HG03354 (cell line): ENCODE results near the gene SEMA5A.
"Not testable (repeated sequence)": the region's sequence is repeated elsewhere in the genome, so short reads cannot be mapped to it uniquely, and the experiment has no call there.

ENCODE experiments used
- ATAC-seq: cut with Tn5 transposase; IDR thresholded peaks from one replicate; pipeline ENCODE4 v1.9.1; 2021; ENCODE audit warnings: mild to moderate bottlenecking; ENCODE audit not compliant: unreplicated experiment, poor library complexity, severe bottlenecking

SEMA5A gene

GRCh38 chr5:9380109-9380508, 165.8 kb downstream of the SEMA5A start:
- no peak for ATAC-seq

GRCh38 chr5:9376363-9377117, 169.3 kb downstream of the SEMA5A start:
- no peak for ATAC-seq

- no peak for ATAC-seq
Observed at GRCh38 chr5:9375756-9376155, 170.1 kb downstream of the SEMA5A start.

- no peak for ATAC-seq
Observed at GRCh38 chr5:9374025-9374424, 171.8 kb downstream of the SEMA5A start.

- ATAC-seq = no peak
Observed at GRCh38 chr5:9373571-9373970, 172.3 kb downstream of the SEMA5A start.

- no peak for ATAC-seq
Observed at GRCh38 chr5:9370256-9370655, 175.6 kb downstream of the SEMA5A start.

- ATAC-seq = no peak
Observed at GRCh38 chr5:9365512-9365911, 180.4 kb downstream of the SEMA5A start.

GRCh38 chr5:9363449-9363848, 182.4 kb downstream of the SEMA5A start:
- ATAC-seq = no peak

- peak; percentile 45 for ATAC-seq
Observed at GRCh38 chr5:9363026-9363425, 182.8 kb downstream of the SEMA5A start.

GRCh38 chr5:9362600-9362999, 183.3 kb downstream of the SEMA5A start:
- peak; percentile 42 for ATAC-seq

GRCh38 chr5:9361835-9362234, 184.0 kb downstream of the SEMA5A start:
- ATAC-seq = peak; percentile 85

GRCh38 chr5:9358961-9359685, 186.8 kb downstream of the SEMA5A start:
- ATAC-seq = no peak

GRCh38 chr5:9356351-9356825, 189.5 kb downstream of the SEMA5A start:
- ATAC-seq = no peak

- no peak for ATAC-seq
Observed at GRCh38 chr5:9354336-9355081, 191.4 kb downstream of the SEMA5A start.

- not testable (repeated sequence) for ATAC-seq
Observed at GRCh38 chr5:9353048-9353447, 192.8 kb downstream of the SEMA5A start.

- no peak for ATAC-seq
Observed at GRCh38 chr5:9351546-9351945, 194.3 kb downstream of the SEMA5A start.

- ATAC-seq = no peak
Observed at GRCh38 chr5:9350301-9350797, 195.5 kb downstream of the SEMA5A start.

- ATAC-seq = no peak
Observed at GRCh38 chr5:9348401-9348996, 197.4 kb downstream of the SEMA5A start.

GRCh38 chr5:9347541-9348295, 198.2 kb downstream of the SEMA5A start:
- ATAC-seq = no peak
